ENCODE data around the gene ARMC5.

DNA sequence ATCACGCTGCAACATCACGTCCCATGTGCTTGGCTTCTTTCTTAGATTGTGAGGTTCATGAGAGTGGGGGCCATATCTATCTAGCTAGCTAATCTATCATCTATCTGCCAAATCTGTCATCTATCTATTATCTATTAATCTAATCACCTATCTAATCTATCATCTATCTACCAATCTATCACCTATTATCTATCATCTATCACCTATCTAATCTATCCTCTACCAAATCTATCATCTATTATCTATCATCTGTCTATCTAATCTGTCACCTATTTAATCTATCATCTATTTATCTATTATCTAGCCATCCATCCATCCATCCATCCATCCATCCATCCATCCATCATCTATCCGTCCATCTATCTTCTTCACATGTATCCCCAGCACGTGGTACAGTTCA is 45.4 kb upstream of the ARMC5 start:
- TF ChIP-seq, protein P1, sequence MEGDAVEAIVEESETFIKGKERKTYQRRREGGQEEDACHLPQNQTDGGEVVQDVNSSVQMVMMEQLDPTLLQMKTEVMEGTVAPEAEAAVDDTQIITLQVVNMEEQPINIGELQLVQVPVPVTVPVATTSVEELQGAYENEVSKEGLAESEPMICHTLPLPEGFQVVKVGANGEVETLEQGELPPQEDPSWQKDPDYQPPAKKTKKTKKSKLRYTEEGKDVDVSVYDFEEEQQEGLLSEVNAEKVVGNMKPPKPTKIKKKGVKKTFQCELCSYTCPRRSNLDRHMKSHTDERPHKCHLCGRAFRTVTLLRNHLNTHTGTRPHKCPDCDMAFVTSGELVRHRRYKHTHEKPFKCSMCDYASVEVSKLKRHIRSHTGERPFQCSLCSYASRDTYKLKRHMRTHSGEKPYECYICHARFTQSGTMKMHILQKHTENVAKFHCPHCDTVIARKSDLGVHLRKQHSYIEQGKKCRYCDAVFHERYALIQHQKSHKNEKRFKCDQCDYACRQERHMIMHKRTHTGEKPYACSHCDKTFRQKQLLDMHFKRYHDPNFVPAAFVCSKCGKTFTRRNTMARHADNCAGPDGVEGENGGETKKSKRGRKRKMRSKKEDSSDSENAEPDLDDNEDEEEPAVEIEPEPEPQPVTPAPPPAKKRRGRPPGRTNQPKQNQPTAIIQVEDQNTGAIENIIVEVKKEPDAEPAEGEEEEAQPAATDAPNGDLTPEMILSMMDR (IDR thresholded peaks at IDR 0.05), result no peak
- TF ChIP-seq CREM (CRISPR knock-in tag; IDR thresholded peaks at IDR 0.05), result no peak
- no peak for TF ChIP-seq JUN (CRISPR knock-in tag; IDR thresholded peaks at IDR 0.05)
